Measurements from ENCODE around the gene MZF1. TPM values are rescaled to one million over a fixed set of nuclear protein-coding genes. Genes with fewer than 3 reads are reported as not detected.

The MZF1 gene
- total and polyA plus RNA-seq, 11 donors: 6.2 to 12.5 (median 9.1) TPM

GRCh38 chr19:58549664-58550361, 23.3 kb downstream of the MZF1 start:
- TF ChIP-seq CTCF (IDR thresholded peaks at IDR 0.05) (no peak), POLR2A (IDR thresholded peaks at IDR 0.05) (no peak)
- no peak for ATAC-seq

GRCh38 chr19:58548859-58549663, 24.1 kb downstream of the MZF1 start:
- Histone ChIP-seq H3K36me3 (peaks cover 0 to 82% (median 69%) of the 10 kb centered on the region in 9 donors), H3K9me3 (no peaks in the 10 kb centered on the region), H3K4me3 (no peak overlapping the region), H3K27ac (no peak overlapping the region), H3K27me3 (no peaks in the 10 kb centered on the region), H3K4me1 (peaks cover 15 to 36% (median 28%) of the 10 kb centered on the region in 12 donors)
- ATAC-seq (no peak), DNase-seq (peak in 1 of 5 donors; percentile 27)
- intact Hi-C loops (cut with DNase I): no loop called here
- TF ChIP-seq POLR2A (IDR thresholded peaks at IDR 0.05) (no peak), CTCF (IDR thresholded peaks at IDR 0.05) (no peak)
- WGBS, 4 donors: 90 to 93% (median 92%) methylated on average over 19 to 20 of the region's 20 CpGs

More at GRCh38 chr19:58549664-58550361, 23.3 kb downstream of the MZF1 start:
- intact Hi-C loops (cut with DNase I): no loop called here
- Histone ChIP-seq H3K9me3 (no peaks in the 10 kb centered on the region), H3K27ac (no peak overlapping the region), H3K27me3 (no peaks in the 10 kb centered on the region), H3K36me3 (peaks cover 0 to 82% (median 69%) of the 10 kb centered on the region in 9 donors), H3K4me3 (no peak overlapping the region), H3K4me1 (peaks cover 16 to 42% (median 33%) of the 10 kb centered on the region in 12 donors)
- DNase-seq: no peak
- 81 to 90% (median 87%) methylated on average over 8 to 11 of the region's 11 CpGs for WGBS, 4 donors

- H3K27me3 ChIP-seq: no peaks in the 10 kb centered on the region
- TF ChIP-seq POLR2A (IDR thresholded peaks at IDR 0.05) (no peak), CTCF (IDR thresholded peaks at IDR 0.05) (no peak)
- DNase-seq (peak in 1 of 5 donors; percentile 17), ATAC-seq (no peak)
- peaks cover 0 to 70% (median 61%) of the 10 kb centered on the region in 9 donors for H3K36me3 ChIP-seq
- H3K9me3 ChIP-seq: no peaks in the 10 kb centered on the region
- 86 to 91% (median 88%) methylated on average over 15 to 18 of the region's 18 CpGs for WGBS, 4 donors
- peaks cover 12 to 36% (median 25%) of the 10 kb centered on the region in 12 donors for H3K4me1 ChIP-seq
- no peak overlapping the region for H3K27ac ChIP-seq
- H3K4me3 ChIP-seq: peak overlapping the region in 1 of 12 donors; percentile 12
- intact Hi-C loops (cut with DNase I): no loop called here
These were observed 25.5 kb downstream of the MZF1 start for GRCh38 chr19:58547323-58548312.
